Left lung (tissue), 10 donors: ENCODE results near the gene ABL1. TPM values are rescaled to one million over a fixed set of nuclear protein-coding genes. Genes with fewer than 3 reads are reported as not detected.

ENCODE experiments used
- ATAC-seq: fragments of 200-7000 bp; cut with Tn5 transposase; one replicate; pipeline ENCODE4 v1.9.1; 2020; ENCODE audit warnings: moderate library complexity
- DNase-seq, 4 donors: peaks; one replicate each; pipeline ENCODE4 v3.0.0-alpha.2; 2013 to 2020
- H3K27ac ChIP-seq, 2 donors: fragments of 200-600 bp; sonication (generic) in 1 of 2; one replicate each; pipeline versions ENCODE4 v1.5.0 to v1.8.0; 2020 to 2021
- H3K27me3 ChIP-seq, 2 donors: fragments of 200-600 bp; sonication (generic) in 1 of 2; one replicate each; pipeline versions ENCODE4 v1.5.0 to v1.8.0; 2020 to 2021
- H3K36me3 ChIP-seq, 2 donors: fragments of 200-600 bp; sonication (generic) in 1 of 2; one replicate each; pipeline versions ENCODE4 v1.5.0 to v1.8.0; 2020 to 2021
- H3K4me1 ChIP-seq, 2 donors: fragments of 200-600 bp; one replicate each; pipeline ENCODE4 v1.8.0; 2021
- H3K4me3 ChIP-seq, 2 donors: fragments of 200-600 bp; sonication (generic) in 1 of 2; one replicate each; pipeline versions ENCODE4 v1.5.0 to v1.8.0; 2020 to 2021; ENCODE audit warnings: mild to moderate bottlenecking in 1 of 2
- H3K9me3 ChIP-seq, 2 donors: fragments of 200-600 bp; sonication (generic) in 1 of 2; one replicate each; pipeline versions ENCODE4 v1.5.0 to v1.8.0; 2020 to 2021
- intact Hi-C, 2 donors: fragments of 100-400 bp; cut with DNase I; formaldehyde crosslinking; loops; one replicate each; pipeline versions ENCODE4 v1.11.2 to v1.14.2; 2022
- polyA plus RNA-seq, 6 donors: library from polyadenylated mRNA; unstranded; fragments of 120-200 nt; gene quantifications; one replicate each; pipeline ENCODE4 v1.2.1, GENCODE V29; 2013; ENCODE audit not compliant: insufficient read length in 6 of 6
- total RNA-seq, 2 donors: library from RNA; stranded (reverse); fragmentation: NEBNext Ultra II Directional; extraction: Animal tissue kit (Norgen Biotek cat#: 25700); gene quantifications; one replicate each; pipeline ENCODE4 v1.2.1, GENCODE V29; 2021
- TF ChIP-seq, protein P1 (sequence below), 2 donors: fragments of 200-600 bp; sonication (generic) in 1 of 2; IDR thresholded peaks; one replicate each; pipeline versions ENCODE4 v1.5.0 to v1.8.0; 2021; ENCODE audit warnings: antibody characterized with exemption in 2 of 2
- donor health status: DM: no; HTN: yes; CAD: no.
- donor health status: DM: no; HTN: no; CAD: no.

Gene ABL1
- total and polyA plus RNA-seq, 8 donors = 55.6 to 83.3 (median 72.4) TPM

GRCh38 chr9:130858739-130859705 is 24.0 kb downstream of the ABL1 start:
- Histone ChIP-seq H3K36me3 (peaks cover 0 to 53% of the 10 kb centered on the region in 2 donors), H3K27me3 (no peaks in the 10 kb centered on the region), H3K4me3 (no peak overlapping the region), H3K27ac (no peak overlapping the region), H3K9me3 (no peaks in the 10 kb centered on the region), H3K4me1 (peaks cover 5 to 23% of the 10 kb centered on the region in 2 donors)
- TF ChIP-seq, protein P1, sequence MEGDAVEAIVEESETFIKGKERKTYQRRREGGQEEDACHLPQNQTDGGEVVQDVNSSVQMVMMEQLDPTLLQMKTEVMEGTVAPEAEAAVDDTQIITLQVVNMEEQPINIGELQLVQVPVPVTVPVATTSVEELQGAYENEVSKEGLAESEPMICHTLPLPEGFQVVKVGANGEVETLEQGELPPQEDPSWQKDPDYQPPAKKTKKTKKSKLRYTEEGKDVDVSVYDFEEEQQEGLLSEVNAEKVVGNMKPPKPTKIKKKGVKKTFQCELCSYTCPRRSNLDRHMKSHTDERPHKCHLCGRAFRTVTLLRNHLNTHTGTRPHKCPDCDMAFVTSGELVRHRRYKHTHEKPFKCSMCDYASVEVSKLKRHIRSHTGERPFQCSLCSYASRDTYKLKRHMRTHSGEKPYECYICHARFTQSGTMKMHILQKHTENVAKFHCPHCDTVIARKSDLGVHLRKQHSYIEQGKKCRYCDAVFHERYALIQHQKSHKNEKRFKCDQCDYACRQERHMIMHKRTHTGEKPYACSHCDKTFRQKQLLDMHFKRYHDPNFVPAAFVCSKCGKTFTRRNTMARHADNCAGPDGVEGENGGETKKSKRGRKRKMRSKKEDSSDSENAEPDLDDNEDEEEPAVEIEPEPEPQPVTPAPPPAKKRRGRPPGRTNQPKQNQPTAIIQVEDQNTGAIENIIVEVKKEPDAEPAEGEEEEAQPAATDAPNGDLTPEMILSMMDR (IDR thresholded peaks at IDR 0.05) = no peak
- DNase-seq (no peak), ATAC-seq (no peak)
- intact Hi-C loops = no loop called here

DNA sequence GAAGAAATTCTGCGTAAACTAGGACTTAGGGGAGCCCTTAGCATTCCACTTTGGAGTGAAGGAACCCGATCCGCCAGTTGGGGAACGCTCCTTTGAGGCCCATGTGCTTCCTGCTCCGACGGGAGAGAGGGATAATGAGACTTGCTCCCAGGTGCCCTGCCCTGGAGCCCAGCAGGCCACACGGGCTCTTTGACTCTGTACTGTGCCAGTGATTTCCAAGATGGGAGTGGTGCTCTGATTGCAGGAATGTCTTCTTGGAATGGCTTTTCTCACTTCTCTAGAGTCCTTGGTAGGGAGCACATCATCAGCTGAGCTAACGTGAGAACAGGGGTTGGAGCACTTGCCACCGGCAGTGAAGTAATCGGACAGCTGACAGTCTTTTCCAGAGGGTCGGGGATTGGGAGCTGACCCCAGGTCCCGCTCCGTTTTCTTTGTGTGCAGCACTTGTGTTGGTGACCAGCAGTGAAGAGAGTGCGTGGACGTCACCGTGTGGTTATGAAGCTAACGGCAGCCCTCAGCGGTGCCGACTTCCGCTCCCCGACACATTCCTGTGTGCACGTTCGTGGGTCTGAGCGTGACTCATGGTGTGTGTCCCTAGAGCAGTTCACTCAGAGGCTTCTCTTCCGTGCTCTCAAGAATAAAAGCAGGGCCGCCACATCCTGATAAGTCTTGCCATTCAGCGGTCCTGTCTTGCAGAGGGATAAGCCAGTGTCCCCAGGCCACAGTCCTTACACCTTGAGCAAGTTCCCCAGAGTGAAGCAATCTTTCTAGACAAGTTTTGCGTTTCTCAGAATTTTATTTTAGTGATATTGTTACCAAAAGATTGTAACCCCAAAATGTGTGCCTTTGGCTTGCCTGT is 25.6 kb downstream of the ABL1 start:
- ATAC-seq (peak; percentile 95), DNase-seq (peak; percentile 22 to 85 (median 68))
- H3K27me3 ChIP-seq = no peaks in the 10 kb centered on the region
- peak overlapping the region; percentile 34 to 35 for H3K27ac ChIP-seq
- TF ChIP-seq, protein P1 (IDR thresholded peaks at IDR 0.05) = no peak
- intact Hi-C loops = loop anchor here in 1 of 2 donors (5.0 to 10.0 kb wide), 2 partner anchors 84 to 93 kb away; no protein-coding TSS in a partner anchor
- no peak overlapping the region for H3K4me3 ChIP-seq
- peaks cover 0 to 49% of the 10 kb centered on the region in 2 donors for H3K36me3 ChIP-seq
- no peaks in the 10 kb centered on the region for H3K9me3 ChIP-seq
- H3K4me1 ChIP-seq = peaks cover 5 to 23% of the 10 kb centered on the region in 2 donors

DNA sequence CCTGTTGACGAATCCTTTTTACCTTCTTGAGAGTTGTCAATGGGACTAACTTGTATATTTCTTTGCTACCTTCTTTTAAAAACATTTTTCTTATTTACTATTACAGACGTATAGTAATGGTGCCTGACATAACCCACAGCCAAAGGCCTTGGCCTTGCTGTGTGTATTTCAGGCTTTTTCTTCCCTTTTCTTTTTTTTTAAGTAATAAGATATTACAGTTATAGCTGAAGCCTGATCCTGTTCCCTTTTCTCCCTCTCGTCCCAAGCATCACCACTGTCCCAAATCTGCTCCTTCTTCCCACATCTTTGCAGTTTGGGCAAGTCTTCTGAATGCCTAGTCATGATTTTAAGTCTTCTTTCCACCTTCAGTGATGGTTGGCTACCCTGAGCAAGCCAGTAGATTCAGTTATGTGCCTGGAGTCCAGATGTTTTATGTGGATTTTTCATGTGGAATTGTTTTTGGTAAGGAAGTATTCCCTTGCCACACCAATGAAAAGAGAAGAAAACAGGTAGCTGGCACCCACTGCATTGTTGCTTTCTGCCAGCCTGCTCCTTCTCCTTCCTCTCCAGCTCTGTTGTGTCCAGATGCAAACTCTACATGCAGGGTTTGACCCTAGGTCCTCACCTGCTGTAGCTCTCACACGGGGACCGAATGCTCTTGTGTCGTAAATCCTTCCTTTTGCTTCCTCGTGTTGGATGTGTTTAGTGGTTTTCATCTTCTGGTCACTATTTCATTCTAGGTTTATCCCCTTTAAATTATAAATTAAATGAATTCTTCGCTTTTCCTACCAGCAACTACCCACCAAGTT is 26.5 kb downstream of the ABL1 start:
- intact Hi-C loops = loop anchor here in 1 of 2 donors (5.0 to 10.0 kb wide), 2 partner anchors 83 to 94 kb away; no protein-coding TSS in a partner anchor
- Histone ChIP-seq H3K4me1 (peaks cover 5 to 23% of the 10 kb centered on the region in 2 donors), H3K9me3 (no peaks in the 10 kb centered on the region), H3K36me3 (peaks cover 0 to 40% of the 10 kb centered on the region in 2 donors), H3K27me3 (no peaks in the 10 kb centered on the region), H3K4me3 (no peak overlapping the region), H3K27ac (peak overlapping the region in 1 of 2 donors; percentile 35)
- no peak for ATAC-seq
- DNase-seq = no peak
- TF ChIP-seq, protein P1 (IDR thresholded peaks at IDR 0.05) = no peak

- ATAC-seq (no peak), DNase-seq (no peak)
- no peaks in the 10 kb centered on the region for H3K27me3 ChIP-seq
- peaks cover 5 to 23% of the 10 kb centered on the region in 2 donors for H3K4me1 ChIP-seq
- no peaks in the 10 kb centered on the region for H3K9me3 ChIP-seq
- intact Hi-C loops = loop anchor here in 1 of 2 donors (5.0 to 10.0 kb wide), 2 partner anchors 83 to 95 kb away; no protein-coding TSS in a partner anchor
- no peak overlapping the region for H3K4me3 ChIP-seq
- peaks cover 0 to 39% of the 10 kb centered on the region in 2 donors for H3K36me3 ChIP-seq
- TF ChIP-seq, protein P1 (IDR thresholded peaks at IDR 0.05) = no peak
- H3K27ac ChIP-seq = no peak overlapping the region
These were observed 27.2 kb downstream of the ABL1 start for GRCh38 chr9:130862217-130862616.
